Measurements from ENCODE around the gene HAPSTR1. TPM values are rescaled to one million over a fixed set of nuclear protein-coding genes. Genes with fewer than 3 reads are reported as not detected.

The HAPSTR1 gene
- total RNA-seq, 1 experiment from 2014 or later = 85.2 TPM

DNA sequence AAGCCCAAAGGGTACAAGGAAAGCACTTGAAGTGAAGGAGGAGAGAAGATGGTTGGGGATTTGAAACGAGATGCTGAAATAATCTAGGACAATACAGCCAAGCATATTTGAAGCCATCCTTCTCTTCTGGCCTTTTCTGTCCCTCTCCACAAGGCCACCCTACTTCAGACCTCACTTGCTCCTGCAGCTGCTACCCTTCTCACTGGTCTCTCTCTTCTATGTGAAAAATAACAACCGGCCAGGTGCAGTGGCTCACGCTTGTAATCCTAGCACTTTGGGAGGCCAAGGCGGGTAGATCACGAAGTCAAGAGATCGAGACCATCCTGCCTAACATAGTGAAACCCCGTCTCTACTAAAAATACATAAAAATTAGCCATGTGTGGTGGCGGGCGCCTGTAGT lies 33.2 kb upstream of the HAPSTR1 start:
- no peak overlapping the region; a peak in 1 of 7 replicates for H3K27ac Mint-ChIP-seq
- TF ChIP-seq, protein P1, sequence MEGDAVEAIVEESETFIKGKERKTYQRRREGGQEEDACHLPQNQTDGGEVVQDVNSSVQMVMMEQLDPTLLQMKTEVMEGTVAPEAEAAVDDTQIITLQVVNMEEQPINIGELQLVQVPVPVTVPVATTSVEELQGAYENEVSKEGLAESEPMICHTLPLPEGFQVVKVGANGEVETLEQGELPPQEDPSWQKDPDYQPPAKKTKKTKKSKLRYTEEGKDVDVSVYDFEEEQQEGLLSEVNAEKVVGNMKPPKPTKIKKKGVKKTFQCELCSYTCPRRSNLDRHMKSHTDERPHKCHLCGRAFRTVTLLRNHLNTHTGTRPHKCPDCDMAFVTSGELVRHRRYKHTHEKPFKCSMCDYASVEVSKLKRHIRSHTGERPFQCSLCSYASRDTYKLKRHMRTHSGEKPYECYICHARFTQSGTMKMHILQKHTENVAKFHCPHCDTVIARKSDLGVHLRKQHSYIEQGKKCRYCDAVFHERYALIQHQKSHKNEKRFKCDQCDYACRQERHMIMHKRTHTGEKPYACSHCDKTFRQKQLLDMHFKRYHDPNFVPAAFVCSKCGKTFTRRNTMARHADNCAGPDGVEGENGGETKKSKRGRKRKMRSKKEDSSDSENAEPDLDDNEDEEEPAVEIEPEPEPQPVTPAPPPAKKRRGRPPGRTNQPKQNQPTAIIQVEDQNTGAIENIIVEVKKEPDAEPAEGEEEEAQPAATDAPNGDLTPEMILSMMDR (conservative IDR thresholded peaks at IDR 0.05) = no peak
- H3K27me3 ChIP-seq (ENCODE audit: insufficient read depth, low read length) = no peaks in the 10 kb centered on the region
- H4K20me1 ChIP-seq (ENCODE audit: control insufficient read depth, insufficient read depth, insufficient read length) = no peaks in the 10 kb centered on the region
- H3K14ac ChIP-seq (ENCODE audit: insufficient read depth, low read length) = no peak overlapping the region
- H3K56ac ChIP-seq (ENCODE audit: insufficient read length, low read depth, low read length) = no peak overlapping the region
- H2BK12ac ChIP-seq (ENCODE audit: insufficient read length, low read depth, low read length) = no peak overlapping the region
- no peak overlapping the region for H3K23ac ChIP-seq (ENCODE audit: insufficient read length, low read depth, low read length)
- H3K4me1 Mint-ChIP-seq = peaks cover 0 to 3% of the 10 kb centered on the region in 2 experiments; a peak in 2 of 4 replicates
- WGBS (ENCODE audit: extremely low coverage, insufficient read length, low lambda C conversion rate) = no CpG with 5 or more reads among the region's 9 CpGs
- no peak overlapping the region for H4K91ac ChIP-seq (ENCODE audit: insufficient read length, low read depth, low read length)
- no peaks in the 10 kb centered on the region for H3K79me1 ChIP-seq (ENCODE audit: insufficient read depth, low read depth, low read length, poor library complexity, severe bottlenecking)
- no peak overlapping the region for H3T11ph ChIP-seq (ENCODE audit: low read length)
- no peaks in the 10 kb centered on the region for H3K9me3 ChIP-seq (ENCODE audit: control insufficient read depth, low read depth, low read length)
- no peak overlapping the region for H3K4me3 Mint-ChIP-seq
- peaks cover 2% of the 10 kb centered on the region; the same call in 1 of the 2 replicates for H3K27me3 Mint-ChIP-seq (ENCODE audit: low read depth)
- no peak overlapping the region for H2BK5ac ChIP-seq (ENCODE audit: insufficient read length, low read length)
- H3K36me3 Mint-ChIP-seq (ENCODE audit: insufficient read depth in 1 of 3, low read depth in 3 of 3) = no peaks in the 10 kb centered on the region
- no peak overlapping the region for H2AK5ac ChIP-seq (ENCODE audit: insufficient read length, low read length)
- no peak overlapping the region for H3K18ac ChIP-seq (ENCODE audit: insufficient read length, low read depth, low read length)
- no peaks in the 10 kb centered on the region for H3K23me2 ChIP-seq (ENCODE audit: insufficient read length, low read depth, low read length, poor library complexity, severe bottlenecking)
- H4K8ac ChIP-seq (replicated peaks; ENCODE audit: insufficient read length, low read depth, low read length) = no peak overlapping the region
- no peak overlapping the region for H2BK15ac ChIP-seq (ENCODE audit: low read depth, low read length)
- H3K9ac ChIP-seq (ENCODE audit: extremely low read depth, insufficient read length, low read length) = no peak overlapping the region
- DNase-seq = no peak
- no peaks in the 10 kb centered on the region for H3K79me2 ChIP-seq (ENCODE audit: insufficient read depth, low read length)
- no peak overlapping the region for H2AFZ ChIP-seq (ENCODE audit: low read length)
- no peak overlapping the region for H2BK20ac ChIP-seq (ENCODE audit: low read depth, low read length, poor library complexity, severe bottlenecking)
- no peak overlapping the region for H4K5ac ChIP-seq (ENCODE audit: insufficient read length, low read depth, low read length)
- no peaks in the 10 kb centered on the region for H3K4me1 ChIP-seq (ENCODE audit: insufficient read depth, low read length)
- H3K27ac ChIP-seq (ENCODE audit: insufficient read length, low read depth, low read length) = no peak overlapping the region
- no peak overlapping the region for H2BK120ac ChIP-seq (ENCODE audit: low read depth, low read length, poor library complexity, severe bottlenecking)
- H3K9me3 Mint-ChIP-seq = no peaks in the 10 kb centered on the region
- no peak overlapping the region for H3K4me2 ChIP-seq (ENCODE audit: insufficient read depth, insufficient read length, low read length)
- H3K4ac ChIP-seq (ENCODE audit: low read depth, low read length) = no peak overlapping the region

Data from H9 (cell line).